ENCODE measurements around the gene OR8B8.

DNA sequence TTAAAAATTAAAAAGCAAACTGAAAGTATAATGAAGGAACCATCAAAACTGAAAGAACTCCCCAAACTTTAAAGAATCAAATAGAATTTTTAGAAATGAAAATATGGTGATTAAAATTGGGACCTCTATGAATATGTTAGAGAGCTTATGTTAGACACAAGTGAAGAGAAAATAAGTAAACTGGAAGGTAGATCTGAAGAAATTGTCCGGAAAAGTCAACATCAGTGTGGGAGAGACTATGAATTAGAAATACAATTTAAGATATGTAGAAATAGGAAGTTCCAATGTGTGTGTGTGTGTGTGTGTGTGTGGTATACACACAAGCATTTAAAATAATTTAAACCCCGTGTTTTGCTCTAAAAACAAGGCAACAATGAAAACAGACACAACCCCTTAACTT, 15.9 kb downstream of the OR8B8 start:
- TF ChIP-seq, protein P1, sequence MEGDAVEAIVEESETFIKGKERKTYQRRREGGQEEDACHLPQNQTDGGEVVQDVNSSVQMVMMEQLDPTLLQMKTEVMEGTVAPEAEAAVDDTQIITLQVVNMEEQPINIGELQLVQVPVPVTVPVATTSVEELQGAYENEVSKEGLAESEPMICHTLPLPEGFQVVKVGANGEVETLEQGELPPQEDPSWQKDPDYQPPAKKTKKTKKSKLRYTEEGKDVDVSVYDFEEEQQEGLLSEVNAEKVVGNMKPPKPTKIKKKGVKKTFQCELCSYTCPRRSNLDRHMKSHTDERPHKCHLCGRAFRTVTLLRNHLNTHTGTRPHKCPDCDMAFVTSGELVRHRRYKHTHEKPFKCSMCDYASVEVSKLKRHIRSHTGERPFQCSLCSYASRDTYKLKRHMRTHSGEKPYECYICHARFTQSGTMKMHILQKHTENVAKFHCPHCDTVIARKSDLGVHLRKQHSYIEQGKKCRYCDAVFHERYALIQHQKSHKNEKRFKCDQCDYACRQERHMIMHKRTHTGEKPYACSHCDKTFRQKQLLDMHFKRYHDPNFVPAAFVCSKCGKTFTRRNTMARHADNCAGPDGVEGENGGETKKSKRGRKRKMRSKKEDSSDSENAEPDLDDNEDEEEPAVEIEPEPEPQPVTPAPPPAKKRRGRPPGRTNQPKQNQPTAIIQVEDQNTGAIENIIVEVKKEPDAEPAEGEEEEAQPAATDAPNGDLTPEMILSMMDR (IDR thresholded peaks at IDR 0.05; ENCODE audit: poor library complexity, severe bottlenecking): no peak
- TF ChIP-seq EZH2 (IDR thresholded peaks at IDR 0.05; ENCODE audit: borderline replicate concordance, insufficient read depth, low read length, poor library complexity, severe bottlenecking) (no peak), TAF1 (IDR thresholded peaks at IDR 0.05; ENCODE audit: low read depth) (no peak)
